ENCODE data around the gene LCN1.

The LCN1 gene

GRCh38 chr9:135565141-135565628 lies 43.9 kb downstream of the LCN1 start:
- Histone ChIP-seq H3K36me3 (ENCODE audit: control insufficient read depth, insufficient read depth, low read length) (no peaks in the 10 kb centered on the region), H3K4me1 (ENCODE audit: control insufficient read depth, insufficient read depth, low read length) (no peaks in the 10 kb centered on the region), H3K27me3 (ENCODE audit: control insufficient read depth, insufficient read depth, low read length) (no peaks in the 10 kb centered on the region), H3K9me3 (ENCODE audit: control insufficient read depth, low read length) (no peaks in the 10 kb centered on the region), H3K4me3 (ENCODE audit: low read length) (no peak overlapping the region), H3K9ac (ENCODE audit: low read length) (no peak overlapping the region)

DNA sequence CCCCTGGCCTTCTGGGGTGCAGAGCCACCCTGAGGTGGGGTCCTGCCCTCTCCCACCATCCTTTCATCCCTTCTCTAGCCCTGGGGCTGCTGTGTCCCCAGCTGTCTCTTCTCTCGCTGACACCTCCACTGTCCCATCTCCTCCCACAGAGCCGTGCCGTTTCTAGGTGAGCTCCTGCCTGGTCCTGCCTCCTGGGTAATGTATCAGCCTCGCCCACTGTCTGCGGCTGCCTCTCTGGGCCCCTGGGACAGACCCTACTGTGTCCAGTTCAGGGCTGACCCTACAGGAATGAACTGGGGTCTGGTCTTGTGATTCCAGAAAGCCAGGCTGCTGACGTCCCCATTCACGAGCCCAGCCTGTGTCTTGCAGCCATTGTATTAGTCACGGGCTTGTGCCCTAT lies 44.4 kb downstream of the LCN1 start:
- H3K4me3 ChIP-seq (ENCODE audit: low read length), result no peak overlapping the region
- no peaks in the 10 kb centered on the region for H3K9me3 ChIP-seq (ENCODE audit: control insufficient read depth, low read length)
- no peak overlapping the region for H3K9ac ChIP-seq (ENCODE audit: low read length)
- no peaks in the 10 kb centered on the region for H3K36me3 ChIP-seq (ENCODE audit: control insufficient read depth, insufficient read depth, low read length)
- no peaks in the 10 kb centered on the region for H3K27me3 ChIP-seq (ENCODE audit: control insufficient read depth, insufficient read depth, low read length)
- no peaks in the 10 kb centered on the region for H3K4me1 ChIP-seq (ENCODE audit: control insufficient read depth, insufficient read depth, low read length)

DNA sequence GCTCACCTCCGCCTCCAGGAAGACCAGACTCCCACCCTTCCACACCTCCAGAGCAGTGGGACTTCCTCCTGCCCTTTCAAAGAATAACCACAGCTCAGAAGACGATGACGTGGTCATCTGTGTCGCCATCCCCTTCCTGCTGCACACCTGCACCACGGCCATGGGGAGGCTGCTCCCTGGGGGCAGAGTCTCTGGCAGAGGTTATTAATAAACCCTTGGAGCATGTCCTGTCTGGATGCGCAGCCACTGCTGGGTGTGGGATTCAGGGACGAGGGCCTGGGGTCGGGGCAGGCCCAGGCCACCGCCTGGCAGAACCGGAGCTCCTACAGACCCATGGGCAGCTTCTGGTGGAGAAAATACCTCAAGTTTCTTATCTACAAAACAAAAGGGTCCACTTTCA lies 45.3 kb downstream of the LCN1 start:
- no peaks in the 10 kb centered on the region for H3K36me3 ChIP-seq (ENCODE audit: control insufficient read depth, insufficient read depth, low read length)
- no peaks in the 10 kb centered on the region for H3K4me1 ChIP-seq (ENCODE audit: control insufficient read depth, insufficient read depth, low read length)
- H3K9ac ChIP-seq (ENCODE audit: low read length), result no peak overlapping the region
- no peak overlapping the region for H3K4me3 ChIP-seq (ENCODE audit: low read length)
- no peaks in the 10 kb centered on the region for H3K9me3 ChIP-seq (ENCODE audit: control insufficient read depth, low read length)
- no peaks in the 10 kb centered on the region for H3K27me3 ChIP-seq (ENCODE audit: control insufficient read depth, insufficient read depth, low read length)

DNA sequence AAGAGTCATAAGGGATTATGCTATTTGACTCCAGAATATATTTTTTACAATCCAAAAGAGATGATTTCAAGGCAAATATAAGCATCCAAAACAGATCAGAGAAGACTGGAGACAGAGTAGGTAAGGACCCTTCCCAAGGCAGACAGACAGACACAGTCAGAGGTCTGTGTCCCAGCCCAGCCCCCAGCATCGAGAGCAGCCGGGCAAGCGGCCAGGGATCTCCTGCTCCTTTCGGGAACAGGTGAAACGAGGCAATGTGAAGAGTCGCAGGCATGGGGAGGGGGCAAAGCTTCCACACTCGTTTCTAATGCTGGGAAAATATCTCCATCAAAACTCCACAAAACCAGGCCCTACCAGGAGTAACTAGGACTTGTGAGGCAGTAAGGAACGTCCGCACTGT lies 46.1 kb downstream of the LCN1 start:
- H3K27me3 ChIP-seq (ENCODE audit: control insufficient read depth, insufficient read depth, low read length), result no peaks in the 10 kb centered on the region
- no peak overlapping the region for H3K9ac ChIP-seq (ENCODE audit: low read length)
- no peaks in the 10 kb centered on the region for H3K9me3 ChIP-seq (ENCODE audit: control insufficient read depth, low read length)
- no peaks in the 10 kb centered on the region for H3K4me1 ChIP-seq (ENCODE audit: control insufficient read depth, insufficient read depth, low read length)
- no peaks in the 10 kb centered on the region for H3K36me3 ChIP-seq (ENCODE audit: control insufficient read depth, insufficient read depth, low read length)
- no peak overlapping the region for H3K4me3 ChIP-seq (ENCODE audit: low read length)

DNA sequence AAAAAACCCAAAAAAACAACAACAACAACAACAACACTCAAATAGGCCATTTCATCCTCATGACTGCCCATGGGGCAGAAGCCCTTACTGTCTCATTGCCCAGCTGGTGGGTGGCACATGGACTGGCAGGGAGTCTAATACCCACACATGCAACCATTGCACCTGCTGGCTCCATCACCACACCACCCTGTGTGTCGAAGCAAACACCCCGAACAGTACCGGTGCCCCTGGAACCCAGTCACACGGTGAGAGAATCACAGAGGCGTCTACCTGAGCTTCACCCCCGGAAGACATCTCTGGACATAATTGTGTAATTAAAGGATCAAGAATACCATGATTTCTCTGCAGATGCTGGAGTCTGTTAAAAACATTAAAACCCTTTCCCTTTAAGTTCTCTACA lies 46.8 kb downstream of the LCN1 start:
- H3K9ac ChIP-seq (ENCODE audit: low read length), result no peak overlapping the region
- no peaks in the 10 kb centered on the region for H3K9me3 ChIP-seq (ENCODE audit: control insufficient read depth, low read length)
- H3K4me3 ChIP-seq (ENCODE audit: low read length), result no peak overlapping the region
- H3K4me1 ChIP-seq (ENCODE audit: control insufficient read depth, insufficient read depth, low read length), result no peaks in the 10 kb centered on the region
- H3K36me3 ChIP-seq (ENCODE audit: control insufficient read depth, insufficient read depth, low read length), result no peaks in the 10 kb centered on the region
- H3K27me3 ChIP-seq (ENCODE audit: control insufficient read depth, insufficient read depth, low read length), result no peaks in the 10 kb centered on the region

DNA sequence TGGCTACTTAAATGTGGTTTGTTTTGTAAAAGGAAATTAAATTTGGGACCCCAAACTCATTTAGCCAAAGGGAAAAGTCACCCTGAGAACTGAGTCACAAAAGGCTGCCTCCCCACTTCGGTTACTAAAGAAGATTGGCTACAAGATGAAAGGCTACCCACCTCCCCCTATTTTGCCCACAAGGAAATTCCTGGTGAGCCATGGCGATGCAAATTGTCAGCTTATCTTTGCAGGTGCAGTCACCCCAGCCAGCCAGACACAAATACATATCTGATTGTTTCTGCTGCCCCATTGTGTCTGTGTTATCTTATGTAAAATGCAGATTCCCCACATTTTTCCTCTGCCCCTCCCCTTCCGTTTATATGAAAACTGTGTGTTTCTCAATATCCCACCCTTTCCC lies 49.2 kb downstream of the LCN1 start:
- Histone ChIP-seq H3K4me3 (ENCODE audit: low read length) (no peak overlapping the region), H3K27me3 (ENCODE audit: control insufficient read depth, insufficient read depth, low read length) (no peaks in the 10 kb centered on the region), H3K4me1 (ENCODE audit: control insufficient read depth, insufficient read depth, low read length) (no peaks in the 10 kb centered on the region), H3K9ac (ENCODE audit: low read length) (no peak overlapping the region), H3K9me3 (ENCODE audit: control insufficient read depth, low read length) (no peaks in the 10 kb centered on the region), H3K36me3 (ENCODE audit: control insufficient read depth, insufficient read depth, low read length) (no peaks in the 10 kb centered on the region)

- Histone ChIP-seq H3K4me3 (ENCODE audit: low read length) (no peak overlapping the region), H3K9me3 (ENCODE audit: control insufficient read depth, low read length) (no peaks in the 10 kb centered on the region), H3K36me3 (ENCODE audit: control insufficient read depth, insufficient read depth, low read length) (no peaks in the 10 kb centered on the region), H3K27me3 (ENCODE audit: control insufficient read depth, insufficient read depth, low read length) (no peaks in the 10 kb centered on the region), H3K9ac (ENCODE audit: low read length) (no peak overlapping the region), H3K4me1 (ENCODE audit: control insufficient read depth, insufficient read depth, low read length) (no peaks in the 10 kb centered on the region)
Observed at GRCh38 chr9:135572233-135572632, 51.0 kb downstream of the LCN1 start.

GRCh38 chr9:135573124-135573523 lies 51.9 kb downstream of the LCN1 start:
- H3K9me3 ChIP-seq (ENCODE audit: control insufficient read depth, low read length), result no peaks in the 10 kb centered on the region
- no peaks in the 10 kb centered on the region for H3K36me3 ChIP-seq (ENCODE audit: control insufficient read depth, insufficient read depth, low read length)
- no peak overlapping the region for H3K4me3 ChIP-seq (ENCODE audit: low read length)
- no peak overlapping the region for H3K9ac ChIP-seq (ENCODE audit: low read length)
- H3K4me1 ChIP-seq (ENCODE audit: control insufficient read depth, insufficient read depth, low read length), result no peaks in the 10 kb centered on the region
- H3K27me3 ChIP-seq (ENCODE audit: control insufficient read depth, insufficient read depth, low read length), result no peaks in the 10 kb centered on the region

DNA sequence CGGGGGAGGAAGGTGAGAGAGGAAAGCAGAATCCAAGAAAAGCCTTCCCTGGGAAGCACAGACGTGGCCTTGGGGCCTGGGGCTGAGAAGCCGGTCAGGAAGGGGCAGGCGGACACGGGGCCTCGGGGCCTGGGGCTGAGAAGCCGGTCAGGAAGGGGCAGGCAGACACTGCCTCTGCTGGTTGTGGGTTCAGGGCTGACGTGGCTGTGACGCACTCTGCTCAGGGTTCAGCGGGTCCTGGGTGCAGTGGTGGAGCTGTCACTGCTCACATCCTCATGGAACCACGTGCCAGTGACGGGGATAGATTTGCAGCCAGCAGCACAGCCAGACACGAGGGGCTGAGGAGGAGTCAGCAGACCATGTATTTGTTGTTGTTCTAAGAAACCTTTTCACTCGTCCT lies 53.1 kb downstream of the LCN1 start:
- no peak overlapping the region for H3K4me3 ChIP-seq (ENCODE audit: low read length)
- no peaks in the 10 kb centered on the region for H3K9me3 ChIP-seq (ENCODE audit: control insufficient read depth, low read length)
- no peaks in the 10 kb centered on the region for H3K27me3 ChIP-seq (ENCODE audit: control insufficient read depth, insufficient read depth, low read length)
- H3K9ac ChIP-seq (ENCODE audit: low read length), result no peak overlapping the region
- H3K4me1 ChIP-seq (ENCODE audit: control insufficient read depth, insufficient read depth, low read length), result no peaks in the 10 kb centered on the region
- H3K36me3 ChIP-seq (ENCODE audit: control insufficient read depth, insufficient read depth, low read length), result no peaks in the 10 kb centered on the region

- no peaks in the 10 kb centered on the region for H3K36me3 ChIP-seq (ENCODE audit: control insufficient read depth, insufficient read depth, low read length)
- H3K4me3 ChIP-seq (ENCODE audit: low read length), result no peak overlapping the region
- no peak overlapping the region for H3K9ac ChIP-seq (ENCODE audit: low read length)
- no peaks in the 10 kb centered on the region for H3K4me1 ChIP-seq (ENCODE audit: control insufficient read depth, insufficient read depth, low read length)
- no peaks in the 10 kb centered on the region for H3K27me3 ChIP-seq (ENCODE audit: control insufficient read depth, insufficient read depth, low read length)
- H3K9me3 ChIP-seq (ENCODE audit: control insufficient read depth, low read length), result no peaks in the 10 kb centered on the region
Observed at GRCh38 chr9:135574943-135575342, 53.7 kb downstream of the LCN1 start.

All from mucosa of stomach (tissue), 1 donor.